RPMI8226 (cell line): Measurements from ENCODE around the gene KATNAL2.
A peak's percentile ranks its signal among the peaks of the same experiment; 100 is the strongest.

Experiments
- DNase-seq: peaks from one replicate; pipeline ENCODE4 v3.0.0-alpha.2; 2015

Gene KATNAL2

GRCh38 chr18:46917108-46917802, at the start of gene KATNAL2, which contains the start of gene PIAS2:
Gene KATNAL2, plus strand, starts transcription at chr18:46917602. Its CDS starts 29,271 bp downstream, at chr18:46946873.
Gene PIAS2, minus strand, starts transcription at chr18:46917507. Its CDS starts 162 bp downstream, at chr18:46917345.
- DNase-seq = peak; percentile 72

GRCh38 chr18:46868169-46868921, 49.1 kb upstream of the KATNAL2 start:
- no peak for DNase-seq

GRCh38 chr18:46877329-46877987, 39.9 kb upstream of the KATNAL2 start:
- no peak for DNase-seq

GRCh38 chr18:46883180-46883579, 34.2 kb upstream of the KATNAL2 start:
- DNase-seq = no peak

- no peak for DNase-seq
These were observed 30.5 kb upstream of the KATNAL2 start for GRCh38 chr18:46886893-46887292.

GRCh38 chr18:46888965-46889364, 28.4 kb upstream of the KATNAL2 start:
- no peak for DNase-seq

GRCh38 chr18:46891742-46892214, 25.6 kb upstream of the KATNAL2 start:
- DNase-seq = no peak

- no peak for DNase-seq
These were observed 24.6 kb upstream of the KATNAL2 start for GRCh38 chr18:46892842-46893241.

- no peak for DNase-seq
These were observed 24.0 kb upstream of the KATNAL2 start for GRCh38 chr18:46893360-46893759.

GRCh38 chr18:46894124-46894523, 23.3 kb upstream of the KATNAL2 start:
- no peak for DNase-seq

GRCh38 chr18:46899274-46899948, 18.0 kb upstream of the KATNAL2 start:
- no peak for DNase-seq

GRCh38 chr18:46903406-46903805, 14.0 kb upstream of the KATNAL2 start:
- no peak for DNase-seq

GRCh38 chr18:46909497-46909896, 7.9 kb upstream of the KATNAL2 start:
- no peak for DNase-seq

GRCh38 chr18:46910856-46911255, 6.5 kb upstream of the KATNAL2 start:
- DNase-seq = no peak

- DNase-seq = no peak
These were observed 1.4 kb upstream of the KATNAL2 start for GRCh38 chr18:46915800-46916550.

GRCh38 chr18:46916551-46917107, 773 bp upstream of the KATNAL2 start:
- peak; percentile 34 for DNase-seq

GRCh38 chr18:46917803-46918600, 600 bp downstream of the KATNAL2 start:
- no peak for DNase-seq

- DNase-seq = no peak
These were observed 2.7 kb downstream of the KATNAL2 start for GRCh38 chr18:46920067-46920466.

GRCh38 chr18:46920653-46921052, 3.3 kb downstream of the KATNAL2 start:
- no peak for DNase-seq

GRCh38 chr18:46939337-46939963, 22.0 kb downstream of the KATNAL2 start:
- no peak for DNase-seq
